KOPT-K1 (cell line): ENCODE results near the gene WNT7B.

Experiments used
- H3K27ac ChIP-seq: fragments of 200-600 bp; sonication (generic); 2 replicates; pipeline ENCODE4 v1.5.1; 2016; ENCODE audit warnings: antibody characterized with exemption, mild to moderate bottlenecking, low read depth, low read length; ENCODE audit not compliant: poor library complexity, severe bottlenecking
- H3K36me3 ChIP-seq: fragments of 200-600 bp; sonication (generic); 2 replicates; pipeline ENCODE4 v1.5.1; 2017; ENCODE audit warnings: antibody characterized with exemption, mild to moderate bottlenecking, low read length, moderate library complexity; ENCODE audit not compliant: insufficient read depth
- H3K9me3 ChIP-seq: fragments of 200-600 bp; sonication (generic); 2 replicates; pipeline ENCODE4 v1.5.1; 2017; ENCODE audit warnings: antibody characterized with exemption, low read length, mild to moderate bottlenecking; ENCODE audit not compliant: insufficient read depth, poor library complexity, severe bottlenecking

WNT7B gene

DNA sequence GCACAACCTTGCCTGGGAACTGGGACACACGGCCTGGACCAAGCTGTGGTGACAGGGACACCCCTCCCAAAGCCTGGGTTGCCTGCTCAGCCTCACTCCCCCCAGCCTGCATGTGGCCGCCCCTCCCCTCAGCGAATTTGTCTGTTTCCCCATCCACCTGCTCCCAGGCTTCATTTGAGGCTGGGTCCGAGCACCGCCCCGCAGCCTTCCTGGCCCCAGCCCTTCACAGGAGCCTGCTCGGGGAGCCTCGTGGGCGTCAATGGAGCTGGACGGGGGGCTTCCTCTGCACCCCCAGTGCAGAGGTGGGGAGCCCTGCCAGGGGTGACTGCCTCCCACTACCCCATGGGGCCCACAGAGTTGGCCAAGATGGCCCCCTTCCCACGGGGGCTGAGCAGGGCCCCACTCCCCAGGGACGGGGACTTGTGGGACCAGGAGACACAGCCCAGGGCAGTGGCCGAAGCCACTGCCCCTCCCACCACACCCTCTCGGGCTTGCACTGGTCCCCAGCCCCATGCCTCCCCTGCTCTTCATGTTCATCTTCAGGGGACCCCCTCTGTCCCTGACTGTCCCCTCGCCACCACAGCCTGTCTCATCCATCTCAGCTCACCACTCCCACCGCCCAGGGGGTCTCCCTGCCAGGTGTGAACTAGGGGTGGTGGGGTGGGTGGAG is 91.7 kb downstream of the WNT7B start:
- no peaks in the 10 kb centered on the region for H3K36me3 ChIP-seq
- no peak overlapping the region for H3K27ac ChIP-seq
- no peaks in the 10 kb centered on the region for H3K9me3 ChIP-seq

DNA sequence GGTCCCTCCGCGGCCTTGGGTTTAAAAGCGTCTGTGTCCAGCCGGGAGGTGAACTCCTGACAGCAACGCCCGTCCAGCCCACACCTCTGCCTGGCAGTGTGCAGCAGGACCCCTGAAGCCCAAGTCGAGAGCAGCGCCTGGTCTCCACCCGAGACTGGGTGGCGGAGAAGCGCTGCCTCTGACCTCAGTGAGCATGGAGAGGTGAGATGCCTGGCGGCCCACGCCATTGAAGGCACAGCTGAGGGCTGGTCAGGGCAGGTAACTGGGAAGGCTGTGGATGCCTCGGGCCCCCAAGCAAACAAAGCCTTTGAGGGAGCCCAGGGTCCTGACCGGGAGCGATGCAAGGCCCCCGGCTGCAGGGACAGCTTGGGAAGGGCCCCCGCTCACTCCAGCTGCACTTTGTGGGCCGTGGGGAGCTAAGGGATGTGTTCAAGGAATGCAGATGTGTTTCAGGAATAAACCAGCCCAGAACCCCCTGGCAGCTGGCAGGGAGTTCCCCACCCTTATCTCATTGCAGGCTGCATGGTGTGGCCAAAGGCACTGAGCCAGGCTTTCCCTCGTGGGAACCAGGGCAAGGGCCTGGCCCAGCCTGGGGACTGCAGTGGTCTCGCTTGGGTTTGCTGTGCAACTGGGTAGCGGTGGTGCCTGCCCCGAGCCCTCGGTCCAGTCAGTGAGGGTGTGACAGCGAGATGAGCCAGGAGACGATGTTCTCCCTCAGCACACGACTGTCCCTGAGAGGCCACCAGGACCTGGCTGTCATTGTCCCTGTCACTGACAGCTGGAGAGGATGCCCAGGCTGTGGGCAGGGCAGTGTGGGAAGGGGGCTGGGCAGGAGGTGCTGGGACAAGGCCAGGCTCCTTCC is 92.5 kb downstream of the WNT7B start:
- H3K27ac ChIP-seq: no peak overlapping the region
- H3K36me3 ChIP-seq: no peaks in the 10 kb centered on the region
- H3K9me3 ChIP-seq: no peaks in the 10 kb centered on the region

DNA sequence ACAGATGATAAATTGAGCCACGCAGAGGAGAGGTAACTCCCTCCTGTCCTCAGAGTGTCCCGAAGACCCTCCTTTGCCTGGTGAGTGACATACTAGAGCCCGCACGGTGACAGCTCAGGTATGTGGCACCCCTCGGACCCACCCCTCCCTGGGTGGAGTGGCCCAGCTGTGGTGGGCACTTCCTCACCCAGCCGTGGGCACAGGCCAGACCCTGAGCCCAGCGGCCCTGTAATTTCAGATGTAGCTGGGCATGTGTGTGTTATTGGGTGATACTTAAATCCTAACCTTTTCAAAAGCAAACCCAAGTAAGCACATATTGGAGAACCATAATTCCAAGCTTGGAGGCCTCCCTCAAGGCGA is 93.2 kb downstream of the WNT7B start:
- no peaks in the 10 kb centered on the region for H3K36me3 ChIP-seq
- no peak overlapping the region for H3K27ac ChIP-seq
- H3K9me3 ChIP-seq: no peaks in the 10 kb centered on the region

DNA sequence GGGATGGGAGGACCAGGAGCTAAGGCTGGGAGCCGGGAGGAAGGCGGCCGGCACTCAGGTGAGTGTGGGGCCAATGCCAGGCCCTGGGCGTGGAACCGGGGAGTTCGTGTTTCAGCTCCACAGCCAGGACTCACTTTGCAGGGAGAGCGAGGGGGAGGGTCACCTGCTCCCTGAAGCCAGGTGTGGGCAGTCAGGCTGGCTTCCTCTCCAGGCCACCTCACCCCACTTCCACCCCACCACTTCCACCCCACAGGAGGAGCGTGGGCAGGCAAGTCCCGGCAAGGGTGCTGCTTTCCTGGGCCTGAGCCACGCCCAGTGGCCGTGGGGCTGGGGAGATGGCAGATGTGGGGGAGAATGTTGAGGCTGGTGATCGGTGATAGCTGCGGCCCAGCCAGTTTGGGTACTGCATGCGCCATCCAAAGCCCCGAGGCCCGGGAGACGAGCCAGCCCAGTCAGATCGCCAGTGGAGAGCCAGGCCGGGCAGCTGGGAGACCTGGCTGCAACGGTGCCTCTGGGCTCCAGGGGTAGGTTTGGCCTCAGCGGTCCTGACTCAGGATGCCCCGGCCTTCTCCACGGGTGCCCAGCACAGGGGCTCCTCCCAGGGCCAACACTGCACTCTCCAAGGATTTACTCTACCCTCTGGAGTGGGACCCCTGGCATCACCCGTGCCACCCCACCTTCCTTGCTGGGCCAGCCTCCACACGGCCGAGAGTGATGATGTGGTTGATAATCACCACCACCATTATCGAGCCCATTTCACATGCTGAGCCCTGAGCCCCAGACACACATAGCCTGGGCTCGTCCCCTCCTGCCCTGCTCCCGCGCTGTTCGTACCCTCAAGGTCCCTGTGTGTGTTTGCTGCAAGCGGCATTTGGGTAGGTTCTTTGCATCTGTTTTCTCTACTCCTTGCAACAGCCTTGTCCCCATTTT is 93.8 kb downstream of the WNT7B start:
- no peak overlapping the region for H3K27ac ChIP-seq
- no peaks in the 10 kb centered on the region for H3K9me3 ChIP-seq
- H3K36me3 ChIP-seq: no peaks in the 10 kb centered on the region

DNA sequence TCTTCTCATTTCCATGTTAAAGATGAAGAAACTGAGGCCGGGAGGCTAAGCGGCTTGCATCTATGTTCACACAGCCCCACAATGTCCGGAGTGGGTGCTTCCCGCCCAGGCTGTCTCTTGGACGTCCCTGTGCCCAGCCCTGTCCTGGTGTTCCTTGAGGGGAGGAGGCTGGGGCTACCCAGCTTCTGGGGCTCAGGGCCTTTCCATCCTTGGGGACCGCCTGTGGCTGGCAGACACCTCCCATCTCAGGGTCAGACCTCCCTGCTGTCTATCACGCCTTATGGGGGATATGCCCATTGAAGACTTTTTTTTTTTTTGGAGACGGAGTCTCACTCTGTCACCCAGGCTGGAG is 95.5 kb downstream of the WNT7B start:
- H3K36me3 ChIP-seq: no peaks in the 10 kb centered on the region
- H3K9me3 ChIP-seq: no peaks in the 10 kb centered on the region
- no peak overlapping the region for H3K27ac ChIP-seq

DNA sequence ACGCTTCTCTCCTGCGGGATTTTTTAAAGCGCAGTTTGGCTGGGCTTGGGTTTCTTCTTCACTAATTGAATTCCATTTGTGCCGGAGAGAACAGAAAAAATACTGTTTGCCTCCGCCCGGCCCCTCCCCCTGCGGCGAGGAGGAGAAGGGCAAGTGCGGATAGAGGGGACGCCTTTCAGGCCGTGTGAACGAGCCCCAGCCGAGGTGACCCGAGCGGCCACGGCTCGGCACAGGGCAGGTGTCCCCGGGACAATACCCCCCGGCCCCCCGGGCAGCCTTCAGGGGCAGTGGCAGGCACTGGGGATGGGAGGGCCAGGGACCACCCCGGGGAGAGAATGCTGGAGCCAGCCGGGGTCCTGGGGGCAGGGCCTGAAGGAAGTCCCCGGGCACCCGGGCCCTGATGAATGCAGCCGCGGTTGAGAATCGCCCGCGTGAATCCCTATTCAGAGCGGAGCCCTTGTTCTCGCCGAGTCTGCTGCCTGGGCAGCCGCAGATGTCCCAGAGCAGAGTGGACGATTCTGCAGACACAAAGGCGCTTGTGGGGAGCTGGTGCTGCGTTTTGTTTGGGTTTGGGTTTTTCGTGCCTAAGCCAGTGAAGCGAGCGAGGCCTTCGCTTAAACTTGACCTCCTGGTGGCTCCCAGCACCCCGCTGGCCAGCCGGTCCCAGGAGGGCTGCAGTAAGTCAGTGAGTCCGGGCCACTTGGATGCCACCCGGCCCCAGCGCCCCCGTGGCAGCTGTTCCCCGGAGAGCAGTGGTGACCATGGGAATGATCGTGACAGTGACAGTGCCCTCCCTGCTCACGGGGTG is 96.0 kb downstream of the WNT7B start:
- H3K36me3 ChIP-seq: no peaks in the 10 kb centered on the region
- no peaks in the 10 kb centered on the region for H3K9me3 ChIP-seq
- H3K27ac ChIP-seq: no peak overlapping the region

DNA sequence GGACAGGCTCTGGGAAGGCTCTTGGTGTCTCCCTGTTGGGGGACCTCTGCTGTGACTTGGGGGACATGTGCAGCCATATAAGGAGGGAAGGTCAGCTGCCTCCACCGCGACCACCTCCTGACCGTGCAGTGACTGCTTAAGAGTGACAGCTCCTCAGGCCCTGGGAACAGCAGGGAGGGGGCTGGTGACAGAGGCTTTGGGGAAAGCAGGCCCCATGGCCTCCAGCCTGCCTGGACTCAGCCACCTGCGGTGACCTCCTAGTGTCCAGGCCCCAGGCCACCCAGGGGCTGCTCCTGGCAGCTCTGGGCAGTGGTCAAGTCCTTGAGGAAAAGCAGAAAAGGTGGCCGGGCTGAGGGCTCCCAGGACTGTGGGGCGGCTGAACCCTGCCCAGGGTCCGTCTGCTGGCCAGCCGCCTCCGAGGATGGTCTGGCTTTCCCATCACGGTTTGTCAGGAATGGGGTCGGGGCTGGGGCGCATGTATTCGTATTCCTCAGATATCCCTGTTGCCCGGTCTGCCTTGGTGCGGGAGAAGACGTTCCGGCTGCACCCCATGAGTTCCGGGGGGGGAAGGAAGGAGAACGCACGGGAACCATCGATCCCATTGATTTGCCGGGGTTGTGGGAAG is 96.8 kb downstream of the WNT7B start:
- Histone ChIP-seq H3K36me3 (no peaks in the 10 kb centered on the region), H3K9me3 (no peaks in the 10 kb centered on the region), H3K27ac (no peak overlapping the region)

DNA sequence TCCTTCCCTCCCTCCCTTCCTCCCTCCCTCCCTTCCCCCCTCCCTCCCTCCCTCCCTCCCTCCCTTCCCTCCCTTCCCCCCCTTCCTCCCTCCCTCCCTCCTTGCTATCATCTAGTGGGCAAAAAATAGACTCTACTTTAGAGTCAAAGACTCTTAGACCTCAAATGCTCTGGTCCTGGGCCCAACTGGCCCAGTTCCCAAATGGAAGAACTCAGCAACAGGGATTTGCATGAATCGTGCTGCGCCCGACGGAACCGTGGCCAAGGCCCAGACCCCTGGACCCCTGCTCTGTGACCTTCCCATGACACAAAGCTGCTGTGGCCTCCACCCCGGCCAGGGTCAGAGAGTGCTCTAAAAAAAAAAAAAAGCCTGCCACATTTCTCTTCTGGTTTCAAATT is 97.4 kb downstream of the WNT7B start:
- no peaks in the 10 kb centered on the region for H3K36me3 ChIP-seq
- H3K9me3 ChIP-seq: no peaks in the 10 kb centered on the region
- no peak overlapping the region for H3K27ac ChIP-seq

DNA sequence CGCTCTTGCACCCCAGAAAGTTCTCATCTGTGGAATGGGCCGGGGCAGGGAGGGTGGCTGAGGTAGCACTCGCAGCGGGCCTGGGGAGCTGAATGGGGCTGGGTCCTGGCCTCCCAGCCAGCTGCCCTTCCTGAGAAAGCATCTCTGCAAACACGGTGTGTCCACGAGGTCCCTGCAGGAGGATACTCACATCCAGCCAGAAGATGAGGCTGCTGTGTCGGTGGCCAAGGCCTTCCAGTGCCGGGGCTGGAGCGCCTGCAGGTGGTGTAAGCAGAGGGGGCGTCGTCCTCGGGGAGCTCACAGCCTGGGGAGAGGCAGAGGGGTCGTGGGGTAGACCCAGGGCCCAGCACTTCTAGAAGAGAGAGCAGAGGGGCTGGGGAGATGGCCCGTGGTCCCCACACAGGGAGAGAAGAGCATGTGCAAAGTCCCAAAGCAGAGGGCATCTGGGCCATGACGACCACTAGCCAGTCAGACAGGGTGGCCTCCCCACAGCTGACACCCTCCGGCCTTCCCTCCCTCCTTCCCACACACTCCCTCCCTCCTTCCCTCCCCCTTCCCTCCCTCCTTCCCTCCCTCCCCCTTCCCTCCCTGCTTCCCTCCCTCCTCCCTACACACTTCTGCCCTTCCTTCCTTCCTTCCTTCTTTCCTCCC is 97.9 kb downstream of the WNT7B start:
- no peaks in the 10 kb centered on the region for H3K9me3 ChIP-seq
- H3K36me3 ChIP-seq: no peaks in the 10 kb centered on the region
- H3K27ac ChIP-seq: no peak overlapping the region

DNA sequence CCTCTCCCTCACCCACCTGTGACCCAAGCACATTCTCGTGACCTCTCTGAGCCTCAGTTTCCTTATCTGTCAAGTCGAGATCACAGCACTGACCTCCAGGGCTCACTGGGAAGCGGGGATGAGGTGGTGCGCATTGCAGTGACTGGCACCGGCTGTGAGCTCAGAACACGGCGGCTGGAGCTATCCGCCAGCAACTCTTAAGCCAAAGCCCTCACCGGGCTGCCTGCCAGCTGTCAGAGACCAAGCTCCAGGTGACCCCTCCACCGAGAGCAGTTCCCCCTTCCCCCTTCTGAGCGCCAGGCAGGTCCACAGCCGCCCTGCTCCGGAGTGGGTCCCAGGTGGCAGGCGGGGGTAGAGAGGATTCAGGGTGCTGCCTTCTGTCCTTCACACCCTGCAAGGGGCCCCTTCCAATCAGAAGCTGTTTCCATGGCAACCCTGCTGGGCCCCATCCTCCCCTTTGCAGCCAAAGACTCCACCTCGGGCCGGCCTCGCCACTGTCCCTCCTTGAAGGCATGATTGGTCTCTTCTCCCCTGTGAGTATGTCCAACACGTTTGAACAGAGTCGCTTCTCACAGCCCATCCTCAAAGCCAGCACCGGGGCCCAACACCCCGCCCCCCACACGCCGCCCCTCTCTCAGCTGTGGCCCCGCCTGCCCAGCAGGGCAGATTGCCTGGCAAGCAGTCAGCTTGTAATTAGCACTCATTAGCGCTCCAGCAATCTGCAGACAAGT is 98.7 kb downstream of the WNT7B start:
- Histone ChIP-seq H3K27ac (no peak overlapping the region), H3K36me3 (no peaks in the 10 kb centered on the region), H3K9me3 (no peaks in the 10 kb centered on the region)

DNA sequence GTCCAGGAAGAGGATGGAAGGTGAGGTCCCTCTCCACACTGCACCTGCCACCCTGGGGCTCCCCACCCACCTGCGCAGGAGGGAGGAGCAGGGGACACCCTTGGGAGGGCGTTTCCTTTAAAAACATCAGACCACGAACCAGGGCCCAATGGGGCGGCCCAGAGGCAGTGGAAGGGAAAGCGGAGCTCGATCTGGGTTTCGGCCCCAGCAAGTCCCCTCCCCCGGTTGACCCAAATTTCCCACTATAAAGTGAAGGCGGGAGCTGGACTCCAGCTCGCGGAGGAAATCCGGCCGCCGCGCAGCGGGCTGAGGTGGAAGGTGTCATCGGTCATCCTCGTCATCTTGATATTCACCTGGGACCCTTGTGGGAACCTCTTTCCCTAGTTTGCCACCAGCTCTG is 99.3 kb downstream of the WNT7B start:
- H3K36me3 ChIP-seq: no peaks in the 10 kb centered on the region
- H3K27ac ChIP-seq: no peak overlapping the region
- H3K9me3 ChIP-seq: peaks cover 4% of the 10 kb centered on the region

DNA sequence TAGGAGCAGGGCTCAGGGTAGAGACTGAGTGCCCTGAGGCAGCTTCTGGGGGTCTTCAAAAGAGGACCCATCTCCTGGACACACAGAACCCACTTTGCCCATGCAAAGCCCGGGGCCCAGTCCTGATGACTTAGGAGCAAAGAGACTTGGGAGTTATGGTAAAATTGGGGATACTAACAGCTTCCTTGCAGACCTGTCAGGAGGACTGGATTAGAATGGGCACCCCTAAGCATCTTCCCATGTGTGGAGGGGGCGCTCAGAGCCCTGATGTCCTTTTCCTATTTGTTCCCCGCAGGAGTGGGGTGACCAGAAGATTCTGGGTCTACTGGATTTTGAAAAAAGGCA is 100.0 kb downstream of the WNT7B start:
- Histone ChIP-seq H3K9me3 (peaks cover 9% of the 10 kb centered on the region), H3K36me3 (no peaks in the 10 kb centered on the region), H3K27ac (no peak overlapping the region)

DNA sequence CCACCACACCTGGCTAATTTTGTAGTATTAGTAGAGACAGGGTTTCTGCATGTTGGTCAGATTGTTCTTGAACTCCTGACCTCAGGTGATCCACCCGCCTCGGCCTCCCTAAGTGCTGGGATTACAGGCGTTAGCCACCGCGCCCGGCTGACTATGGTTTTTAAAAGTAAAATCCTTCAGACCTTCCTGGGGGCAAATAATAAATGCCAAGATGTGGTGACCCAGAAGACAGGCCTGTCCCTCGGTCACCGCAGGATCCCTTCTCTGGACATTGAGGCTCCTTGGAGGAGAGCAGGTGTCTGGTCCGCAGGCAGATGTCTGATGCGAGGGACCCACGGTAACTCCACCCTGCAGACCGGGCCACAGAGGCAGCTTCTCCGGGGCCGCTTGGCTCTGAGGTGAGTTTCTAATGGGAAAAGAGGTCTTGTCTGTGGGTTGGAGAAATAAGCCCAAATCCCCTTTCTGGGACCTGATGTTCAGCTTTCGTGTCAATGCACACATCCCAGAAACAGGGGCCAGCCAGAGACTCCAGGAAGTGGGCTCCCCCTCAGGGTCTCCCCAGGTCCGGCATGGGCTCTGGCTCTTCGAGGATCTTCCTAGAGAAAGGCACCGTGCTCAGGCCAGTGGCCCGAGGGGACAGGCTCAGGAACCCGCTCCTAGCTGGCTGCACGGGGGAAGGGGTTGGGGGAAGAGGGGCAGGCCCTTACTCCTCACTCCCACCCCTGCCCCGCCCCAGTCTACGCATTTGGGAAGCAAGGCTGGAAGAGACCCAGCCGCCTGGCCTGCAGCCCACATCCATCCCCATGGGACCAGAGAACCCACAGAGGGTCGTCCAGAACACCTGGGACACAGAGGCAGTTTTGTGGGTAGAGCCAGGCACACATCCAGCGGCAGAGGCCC is 100.6 kb downstream of the WNT7B start:
- no peaks in the 10 kb centered on the region for H3K36me3 ChIP-seq
- H3K9me3 ChIP-seq: peaks cover 9% of the 10 kb centered on the region
- H3K27ac ChIP-seq: no peak overlapping the region
